ENCODE results near the gene PMCH. TPM values are rescaled to one million over a fixed set of nuclear protein-coding genes. Genes with fewer than 3 reads are reported as not detected.

The PMCH gene
- total and polyA plus RNA-seq, 2 of the 8 experiments (the other 6 are each of a cell fraction or from before 2014, with no cell fraction given), result not detected

- TF ChIP-seq GTF2F1 (IDR thresholded peaks at IDR 0.05; ENCODE audit: borderline replicate concordance, low read depth, low read length), result no peak
- no peak for TF ChIP-seq EP300 (IDR thresholded peaks at IDR 0.05; ENCODE audit: borderline replicate concordance in 1 of 2, low read depth in 2 of 2, low read length in 2 of 2)
- no peak for TF ChIP-seq EGR1 (IDR thresholded peaks at IDR 0.05; ENCODE audit: borderline replicate concordance, low read depth, low read length)
Measured at GRCh38 chr12:102174761-102175160, 22.9 kb downstream of the PMCH start (continued).
